ENCODE data around the gene CCNL2.
A peak's percentile ranks its signal among the peaks of the same experiment; 100 is the strongest.
"Not testable (repeated sequence)": the region's sequence is repeated elsewhere in the genome, so short reads cannot be mapped to it uniquely, and the experiment has no call there.

Gene CCNL2

GRCh38 chr1:1387098-1388077 lies 11.7 kb downstream of the CCNL2 start:
- H3K27me3 ChIP-seq (replicated peaks; ENCODE audit: control insufficient read depth, insufficient read depth, low read length), result no peaks in the 10 kb centered on the region
- peaks cover 74% of the 10 kb centered on the region for H3K36me3 ChIP-seq (ENCODE audit: control insufficient read depth, insufficient read depth, low read length, severe bottlenecking)
- H3K9ac ChIP-seq (ENCODE audit: low read length), result no peak overlapping the region
- H3K4me3 ChIP-seq (ENCODE audit: low read length), result no peak overlapping the region
- DNase-seq (ENCODE audit: low read depth), result no peak
- no peaks in the 10 kb centered on the region for H3K9me3 ChIP-seq (ENCODE audit: control insufficient read depth, low read length)
- peaks cover 3% of the 10 kb centered on the region for H3K4me1 ChIP-seq (ENCODE audit: control insufficient read depth, insufficient read depth, low read length)

DNA sequence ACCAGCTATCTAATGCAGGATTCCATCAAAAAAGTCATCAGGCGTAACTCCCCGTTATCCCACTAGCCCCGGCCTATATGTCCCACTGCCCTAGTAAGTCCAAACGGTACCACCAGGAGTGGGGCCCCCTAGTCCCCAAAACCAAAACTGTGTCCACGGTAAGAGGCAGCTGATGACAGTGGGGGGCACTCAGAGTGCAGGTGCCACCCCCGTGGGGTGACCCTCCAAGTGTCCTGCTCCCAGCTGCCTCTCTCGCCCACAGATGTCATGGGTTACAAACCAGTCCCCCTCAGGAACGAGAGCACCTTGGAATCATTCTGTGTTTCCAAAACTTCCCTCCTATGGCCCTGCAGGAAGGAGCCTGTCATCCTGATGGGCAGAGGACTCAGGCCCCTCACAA lies 13.2 kb downstream of the CCNL2 start:
- H3K9ac ChIP-seq (ENCODE audit: low read length), result no peak overlapping the region
- no peak for DNase-seq (ENCODE audit: low read depth)
- peaks cover 59% of the 10 kb centered on the region for H3K36me3 ChIP-seq (ENCODE audit: control insufficient read depth, insufficient read depth, low read length, severe bottlenecking)
- no peaks in the 10 kb centered on the region for H3K27me3 ChIP-seq (replicated peaks; ENCODE audit: control insufficient read depth, insufficient read depth, low read length)
- no peaks in the 10 kb centered on the region for H3K9me3 ChIP-seq (ENCODE audit: control insufficient read depth, low read length)
- H3K4me1 ChIP-seq (ENCODE audit: control insufficient read depth, insufficient read depth, low read length), result peaks cover 3% of the 10 kb centered on the region
- no peak overlapping the region for H3K4me3 ChIP-seq (ENCODE audit: low read length)

DNA sequence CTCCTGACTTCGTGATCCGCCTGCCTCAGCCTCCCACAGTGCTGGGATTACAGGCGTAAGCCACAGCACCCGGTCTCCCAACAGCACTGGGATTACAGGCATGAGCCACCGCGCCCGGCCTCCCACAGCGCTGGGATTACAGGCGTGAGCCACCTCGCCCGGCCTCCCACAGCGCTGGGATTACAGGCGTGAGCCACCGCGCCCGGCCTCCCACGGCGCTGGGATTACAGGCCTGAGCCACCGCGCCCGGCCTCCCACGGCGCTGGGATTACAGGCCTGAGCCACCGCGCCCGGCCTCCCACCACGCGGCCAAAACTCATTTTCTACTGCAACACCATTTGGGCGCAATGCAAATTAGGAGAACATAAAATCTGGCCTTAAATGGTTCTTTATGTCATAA lies 13.8 kb downstream of the CCNL2 start:
- H3K9ac ChIP-seq (ENCODE audit: low read length), result not testable (repeated sequence)
- H3K36me3 ChIP-seq (ENCODE audit: control insufficient read depth, insufficient read depth, low read length, severe bottlenecking), result peaks cover 53% of the 10 kb centered on the region

DNA sequence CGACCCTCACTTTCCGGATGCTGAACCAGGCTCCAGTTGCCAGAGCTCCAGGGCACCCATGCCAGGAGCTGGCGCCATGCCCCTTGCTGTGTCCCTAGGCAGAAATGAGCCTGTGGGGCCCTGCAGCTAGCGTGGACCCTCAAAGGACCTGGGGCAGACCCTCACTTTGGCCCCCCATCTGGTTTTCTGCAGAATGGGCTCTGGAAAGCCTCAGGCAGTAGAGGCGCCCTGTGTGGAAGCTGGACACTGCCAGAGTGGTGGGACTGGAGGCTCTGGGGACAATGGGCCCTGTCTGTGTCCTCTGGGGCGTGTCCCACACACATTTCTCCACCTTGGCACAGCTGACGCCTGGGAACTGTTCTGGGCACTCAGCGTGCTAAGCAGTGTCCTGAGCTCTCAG lies 17.8 kb downstream of the CCNL2 start:
- Histone ChIP-seq H3K4me3 (ENCODE audit: low read length) (no peak overlapping the region), H3K9me3 (ENCODE audit: control insufficient read depth, low read length) (no peaks in the 10 kb centered on the region), H3K9ac (ENCODE audit: low read length) (no peak overlapping the region)

More for the DNA sequence above, 13.8 kb downstream of the CCNL2 start:
- H3K27me3 ChIP-seq (replicated peaks; ENCODE audit: control insufficient read depth, insufficient read depth, low read length); H3K4me1 ChIP-seq (ENCODE audit: control insufficient read depth, insufficient read depth, low read length); H3K4me3 ChIP-seq (ENCODE audit: low read length); H3K9me3 ChIP-seq (ENCODE audit: control insufficient read depth, low read length); DNase-seq (ENCODE audit: low read depth): not testable (repeated sequence)

DNA sequence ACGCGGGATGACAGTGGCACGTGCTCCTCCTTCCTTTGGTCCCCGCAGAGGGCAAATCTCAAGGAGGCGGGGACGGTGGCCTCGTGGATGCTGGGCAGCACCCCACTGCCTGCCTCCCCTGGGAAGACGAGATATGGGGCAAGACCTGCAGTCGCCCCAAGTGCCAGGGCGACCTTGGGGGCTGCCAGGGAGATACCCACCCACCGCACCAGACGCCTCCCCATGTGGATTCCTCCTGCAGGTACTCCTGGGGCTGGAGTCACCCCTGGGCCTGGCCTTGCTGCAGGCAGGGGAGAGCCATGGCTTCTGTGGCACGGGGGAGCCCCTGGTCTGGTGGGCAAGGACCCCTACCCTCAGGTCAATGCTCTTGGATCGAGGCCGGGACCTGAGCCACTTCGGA lies 18.3 kb downstream of the CCNL2 start:
- H3K27me3 ChIP-seq (replicated peaks; ENCODE audit: control insufficient read depth, insufficient read depth, low read length), result no peaks in the 10 kb centered on the region
- peaks cover 8% of the 10 kb centered on the region for H3K4me1 ChIP-seq (ENCODE audit: control insufficient read depth, insufficient read depth, low read length)
- no peaks in the 10 kb centered on the region for H3K9me3 ChIP-seq (ENCODE audit: control insufficient read depth, low read length)
- DNase-seq (ENCODE audit: low read depth), result no peak
- no peak overlapping the region for H3K9ac ChIP-seq (ENCODE audit: low read length)
- no peak overlapping the region for H3K4me3 ChIP-seq (ENCODE audit: low read length)
- peaks cover 9% of the 10 kb centered on the region for H3K36me3 ChIP-seq (ENCODE audit: control insufficient read depth, insufficient read depth, low read length, severe bottlenecking)

More for the DNA sequence above, 17.8 kb downstream of the CCNL2 start:
- Histone ChIP-seq H3K27me3 (replicated peaks; ENCODE audit: control insufficient read depth, insufficient read depth, low read length) (no peaks in the 10 kb centered on the region), H3K36me3 (ENCODE audit: control insufficient read depth, insufficient read depth, low read length, severe bottlenecking) (peaks cover 14% of the 10 kb centered on the region), H3K4me1 (ENCODE audit: control insufficient read depth, insufficient read depth, low read length) (peaks cover 4% of the 10 kb centered on the region)
- DNase-seq (ENCODE audit: low read depth), result no peak

DNA sequence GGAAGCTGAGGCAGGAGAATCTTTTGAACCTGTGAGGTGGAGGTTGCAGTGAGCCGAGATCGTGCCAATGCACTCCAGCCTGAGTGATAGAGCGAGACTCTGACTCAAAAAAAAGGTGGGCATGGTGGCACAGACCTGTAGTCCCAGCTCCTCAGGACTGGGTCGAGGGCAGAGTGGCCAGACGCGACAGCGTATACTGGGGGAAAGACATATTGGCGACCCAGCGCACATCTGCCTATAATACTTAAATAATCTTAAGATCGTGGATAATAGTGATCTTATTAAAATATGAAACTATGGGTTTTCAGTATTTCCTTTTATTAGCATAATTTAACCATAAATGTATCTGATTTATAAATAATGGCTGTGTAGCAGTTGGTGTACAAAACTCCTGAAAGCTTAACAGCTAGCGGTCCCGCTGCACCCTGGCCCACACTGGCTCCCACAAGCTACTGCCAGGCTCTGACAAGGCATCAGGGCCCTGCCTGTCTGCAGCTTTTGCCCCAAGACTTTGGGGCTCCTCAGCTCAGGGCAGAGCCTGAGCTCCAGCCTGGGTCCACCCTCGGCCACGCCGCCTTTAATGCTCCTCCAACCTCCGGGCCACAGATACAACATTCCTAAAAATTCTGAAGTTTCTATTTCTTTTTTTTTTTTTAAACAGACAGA lies 21.5 kb downstream of the CCNL2 start:
- Histone ChIP-seq H3K27me3 (replicated peaks; ENCODE audit: control insufficient read depth, insufficient read depth, low read length) (no peaks in the 10 kb centered on the region), H3K9me3 (ENCODE audit: control insufficient read depth, low read length) (no peaks in the 10 kb centered on the region), H3K36me3 (ENCODE audit: control insufficient read depth, insufficient read depth, low read length, severe bottlenecking) (peaks cover 12% of the 10 kb centered on the region), H3K9ac (ENCODE audit: low read length) (no peak overlapping the region), H3K4me3 (ENCODE audit: low read length) (no peak overlapping the region), H3K4me1 (ENCODE audit: control insufficient read depth, insufficient read depth, low read length) (peaks cover 23% of the 10 kb centered on the region)
- no peak for DNase-seq (ENCODE audit: low read depth)

GRCh38 chr1:1376551-1377226 lies 22.4 kb downstream of the CCNL2 start:
- H3K27me3 ChIP-seq (replicated peaks; ENCODE audit: control insufficient read depth, insufficient read depth, low read length), result no peaks in the 10 kb centered on the region
- DNase-seq (ENCODE audit: low read depth), result no peak

DNA sequence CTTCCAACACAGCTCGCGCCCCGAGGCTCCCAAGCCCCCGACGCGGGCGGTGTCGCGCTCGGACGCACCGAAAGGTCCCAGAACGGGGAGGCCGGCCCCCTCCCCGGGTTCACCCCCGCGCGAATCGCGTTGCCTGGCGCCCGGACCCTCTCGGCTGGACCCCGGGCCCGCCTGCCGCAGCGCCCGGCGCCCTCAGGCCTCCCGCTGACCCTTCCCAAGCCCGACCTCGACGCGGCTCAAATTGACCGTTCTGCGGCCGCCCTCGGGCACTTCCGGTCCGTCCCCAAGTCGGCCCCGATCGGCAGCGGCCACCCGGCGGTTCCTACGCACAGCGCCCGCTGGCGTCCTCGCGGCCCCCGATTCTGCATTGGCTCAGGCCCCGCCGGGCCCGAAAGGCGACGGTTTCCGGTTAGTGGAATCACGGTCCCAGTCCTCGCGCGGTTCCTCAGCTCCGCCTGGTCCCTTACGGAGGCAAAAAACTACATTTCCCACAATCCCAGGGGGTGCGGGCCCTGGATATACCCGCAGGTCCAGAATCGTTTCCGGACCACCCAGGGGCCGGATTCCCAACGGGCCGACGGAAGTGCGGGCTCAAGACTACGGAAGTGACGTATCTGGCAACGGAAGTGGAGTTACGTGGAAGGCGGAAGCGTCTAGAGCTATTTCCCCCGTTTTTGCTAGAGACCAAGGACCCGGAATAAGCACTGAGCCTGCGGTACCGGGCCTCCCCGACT lies 24.0 kb downstream of the CCNL2 start, which contains the start of gene AURKAIP1:
TSS of gene AURKAIP1 (minus strand) at position 279 of the 734 bp plus-strand sequence. CDS start 451 bp downstream, outside the sequence.
- peak; percentile 100 for DNase-seq (ENCODE audit: low read depth)
- Histone ChIP-seq H3K36me3 (ENCODE audit: control insufficient read depth, insufficient read depth, low read length, severe bottlenecking) (peaks cover 12% of the 10 kb centered on the region), H3K27me3 (replicated peaks; ENCODE audit: control insufficient read depth, insufficient read depth, low read length) (no peaks in the 10 kb centered on the region), H3K4me3 (ENCODE audit: low read length) (peak within 1 kb of the TSS; percentile 91), H3K9ac (ENCODE audit: low read length) (peak within 1 kb of the TSS; percentile 99), H3K9me3 (ENCODE audit: control insufficient read depth, low read length) (no peaks in the 10 kb centered on the region), H3K4me1 (ENCODE audit: control insufficient read depth, insufficient read depth, low read length) (peaks cover 41% of the 10 kb centered on the region)

More at GRCh38 chr1:1376551-1377226, 22.4 kb downstream of the CCNL2 start:
- Histone ChIP-seq H3K9ac (ENCODE audit: low read length) (peak overlapping the region; percentile 99), H3K4me1 (ENCODE audit: control insufficient read depth, insufficient read depth, low read length) (peaks cover 29% of the 10 kb centered on the region), H3K4me3 (ENCODE audit: low read length) (peak overlapping the region; percentile 91), H3K9me3 (ENCODE audit: control insufficient read depth, low read length) (no peaks in the 10 kb centered on the region), H3K36me3 (ENCODE audit: control insufficient read depth, insufficient read depth, low read length, severe bottlenecking) (peaks cover 12% of the 10 kb centered on the region)

DNA sequence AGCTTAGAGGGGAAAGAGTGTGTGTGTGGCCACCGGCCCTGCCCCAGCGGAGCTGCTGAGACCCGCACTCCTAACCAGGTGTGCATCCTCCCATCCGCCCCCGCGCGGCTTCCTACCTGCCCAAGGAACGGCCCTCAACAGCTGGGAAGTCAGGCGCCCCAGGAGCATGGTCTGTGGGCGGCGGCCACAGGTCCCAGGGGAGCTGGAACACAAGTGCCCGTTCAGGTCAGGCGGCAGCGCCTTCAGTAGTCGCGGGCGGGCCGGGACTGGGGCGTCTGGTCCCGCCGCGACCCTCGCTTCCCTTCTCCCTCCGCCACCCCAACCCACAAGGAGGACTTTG lies 24.6 kb downstream of the CCNL2 start:
- Histone ChIP-seq H3K27me3 (replicated peaks; ENCODE audit: control insufficient read depth, insufficient read depth, low read length) (no peaks in the 10 kb centered on the region), H3K9ac (ENCODE audit: low read length) (peak overlapping the region; percentile 99), H3K4me1 (ENCODE audit: control insufficient read depth, insufficient read depth, low read length) (peaks cover 41% of the 10 kb centered on the region), H3K36me3 (ENCODE audit: control insufficient read depth, insufficient read depth, low read length, severe bottlenecking) (peaks cover 12% of the 10 kb centered on the region), H3K4me3 (ENCODE audit: low read length) (peak overlapping the region; percentile 91), H3K9me3 (ENCODE audit: control insufficient read depth, low read length) (no peaks in the 10 kb centered on the region)
- peak; percentile 53 for DNase-seq (ENCODE audit: low read depth)

- H3K4me3 ChIP-seq (ENCODE audit: low read length), result peak overlapping the region; percentile 91
- peaks cover 12% of the 10 kb centered on the region for H3K36me3 ChIP-seq (ENCODE audit: control insufficient read depth, insufficient read depth, low read length, severe bottlenecking)
- H3K27me3 ChIP-seq (replicated peaks; ENCODE audit: control insufficient read depth, insufficient read depth, low read length), result no peaks in the 10 kb centered on the region
- H3K9me3 ChIP-seq (ENCODE audit: control insufficient read depth, low read length), result no peaks in the 10 kb centered on the region
- no peak for DNase-seq (ENCODE audit: low read depth)
- H3K4me1 ChIP-seq (ENCODE audit: control insufficient read depth, insufficient read depth, low read length), result peaks cover 41% of the 10 kb centered on the region
- H3K9ac ChIP-seq (ENCODE audit: low read length), result peak overlapping the region; percentile 99
Measured at GRCh38 chr1:1373815-1374588, 25.1 kb downstream of the CCNL2 start.
